GM12892 (cell line): ENCODE results near the gene ITGB2.
A peak's percentile ranks its signal among the peaks of the same experiment; 100 is the strongest.

Source experiments
- DNase-seq: peaks from one replicate; pipeline ENCODE4 v3.0.0; 2011; ENCODE audit not compliant: insufficient read length
- FAIRE-seq: peaks from 2 replicates; lab custom pipeline; 2011; peaks lifted over from hg19 to GRCh38; lab: Jason Lieb, UNC
- POLR2A ChIP-seq: IDR thresholded peaks from 2 replicates; pipeline ENCODE4 v1.6.1; 2011; ENCODE audit warnings: low read depth, low read length, control low read depth
- POLR2AphosphoS5 ChIP-seq: IDR thresholded peaks from 2 replicates; pipeline ENCODE4 v1.6.1; 2011; ENCODE audit warnings: low read depth, low read length, control low read depth
- TAF1 ChIP-seq: IDR thresholded peaks from 2 replicates; pipeline ENCODE4 v1.6.1; 2011; ENCODE audit warnings: low read depth, mild to moderate bottlenecking, control low read depth, low read length, borderline replicate concordance

The ITGB2 gene

GRCh38 chr21:44867999-44868700, 52.5 kb downstream of the ITGB2 start:
- TF ChIP-seq TAF1 = no peak
- no peak for TF ChIP-seq POLR2AphosphoS5
- no peak for DNase-seq
- FAIRE-seq = no peak

- TF ChIP-seq TAF1 (no peak), POLR2AphosphoS5 (no peak), POLR2A (no peak)
- FAIRE-seq = no peak
- DNase-seq = no peak
These were observed 53.2 kb downstream of the ITGB2 start for GRCh38 chr21:44867464-44867863.

GRCh38 chr21:44866780-44867179, 53.9 kb downstream of the ITGB2 start:
- TF ChIP-seq POLR2A (no peak), POLR2AphosphoS5 (no peak), TAF1 (no peak)
- no peak for FAIRE-seq
- no peak for DNase-seq

- DNase-seq (no peak), FAIRE-seq (peak; percentile 58)
- TF ChIP-seq POLR2A = no peak
These were observed 55.0 kb downstream of the ITGB2 start for GRCh38 chr21:44865561-44866280.

- no peak for FAIRE-seq
- no peak for DNase-seq
- TF ChIP-seq POLR2A (no peak), TAF1 (no peak), POLR2AphosphoS5 (no peak)
These were observed 57.6 kb downstream of the ITGB2 start for GRCh38 chr21:44862869-44863685.

GRCh38 chr21:44858791-44859190, 61.9 kb downstream of the ITGB2 start:
- FAIRE-seq (no peak), DNase-seq (no peak)
- no peak for TF ChIP-seq TAF1
- no peak for TF ChIP-seq POLR2AphosphoS5
- no peak for TF ChIP-seq POLR2A

GRCh38 chr21:44858291-44858690, 62.4 kb downstream of the ITGB2 start:
- no peak for TF ChIP-seq TAF1
- FAIRE-seq (no peak), DNase-seq (no peak)

GRCh38 chr21:44857127-44857892, 63.4 kb downstream of the ITGB2 start:
- no peak for DNase-seq
- FAIRE-seq = no peak
- TF ChIP-seq TAF1 (no peak), POLR2AphosphoS5 (no peak), POLR2A (no peak)

- DNase-seq = no peak
- TF ChIP-seq TAF1 = no peak
- TF ChIP-seq POLR2A = no peak
- TF ChIP-seq POLR2AphosphoS5 = no peak
- FAIRE-seq = no peak
These were observed 64.6 kb downstream of the ITGB2 start for GRCh38 chr21:44856131-44856530.

GRCh38 chr21:44855572-44855971, 65.1 kb downstream of the ITGB2 start:
- FAIRE-seq = no peak
- TF ChIP-seq POLR2A (no peak), POLR2AphosphoS5 (no peak), TAF1 (no peak)

More at GRCh38 chr21:44855572-44855971, 65.1 kb downstream of the ITGB2 start:
- no peak for DNase-seq
